Vagina (tissue), 2 donors: ENCODE measurements around the gene ANKRD28.

Experiments used
- CTCF ChIP-seq, 3 experiments: fragments of 450-650 bp in 2 of 3; fragments of 200-600 bp in 1 of 3; sonication (generic) in 1 of 3; IDR thresholded peaks; one replicate each; pipeline ENCODE4 v1.5.1; 2017 to 2019; ENCODE audit warnings: antibody characterized with exemption in 3 of 3, mild to moderate bottlenecking in 2 of 3, moderate library complexity in 2 of 3
- POLR2A ChIP-seq, 2 donors: fragments of 450-650 bp; IDR thresholded peaks; one replicate each; pipeline ENCODE4 v1.6.1; 2017; ENCODE audit warnings: antibody characterized with exemption in 2 of 2, mild to moderate bottlenecking in 2 of 2, moderate library complexity in 2 of 2
- POLR2AphosphoS5 ChIP-seq, 2 donors: sonication (generic); formaldehyde crosslinking; IDR thresholded peaks; one replicate each; pipeline ENCODE4 v1.9.0; 2017; ENCODE audit warnings: antibody characterized with exemption in 2 of 2, mild to moderate bottlenecking in 2 of 2, low read depth in 1 of 2; ENCODE audit not compliant: insufficient read depth in 1 of 2

DNA sequence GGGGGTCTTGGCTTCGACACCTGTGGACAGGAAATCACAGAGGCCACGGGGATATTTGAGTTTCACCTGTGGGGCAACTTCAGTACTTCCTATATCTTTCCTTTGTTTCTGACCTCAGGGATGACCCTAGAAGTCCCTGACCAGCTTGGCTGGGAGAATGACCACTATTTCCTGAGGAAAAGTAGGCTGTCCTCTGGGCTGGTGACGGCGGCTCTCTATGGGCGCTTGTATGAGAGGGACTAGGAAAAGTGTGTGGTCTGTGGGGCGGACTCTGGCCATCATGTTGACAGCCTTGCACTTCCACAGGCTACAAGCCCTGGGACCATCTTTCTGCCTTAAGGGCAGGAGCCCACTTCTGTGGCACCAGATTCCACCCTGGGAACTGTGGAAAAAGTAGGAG is 152.5 kb downstream of the ANKRD28 start:
- TF ChIP-seq CTCF (IDR thresholded peaks at IDR 0.05) (no peak), POLR2A (IDR thresholded peaks at IDR 0.05) (no peak), POLR2AphosphoS5 (IDR thresholded peaks at IDR 0.05; ENCODE audit: insufficient read depth in 1 of 2, low read depth in 1 of 2) (no peak)
